PFSK-1 (cell line): Measurements from ENCODE around the gene OR2C1.

Experiments used
- FOXP2 ChIP-seq: optimal IDR thresholded peaks from 2 replicates; pipeline ENCODE3; 2011; ENCODE audit warnings: borderline replicate concordance, control low read depth, inconsistent platforms; ENCODE audit not compliant: insufficient read depth; ENCODE audit errors: extremely low read length, extremely low read depth
- POLR2AphosphoS5 ChIP-seq: IDR thresholded peaks from 2 replicates; pipeline ENCODE4 v1.6.1; 2012; ENCODE audit warnings: low read depth, mild to moderate bottlenecking, control low read depth, low read length, moderate library complexity
- REST ChIP-seq, 2 experiments: IDR thresholded peaks; 2 replicates each; pipeline versions ENCODE4 v1.6.1 to v1.8.0; 2011 to 2012; ENCODE audit warnings: low read depth in 2 of 2, low read length in 2 of 2, control low read depth in 1 of 2, inconsistent platforms in 1 of 2, mild to moderate bottlenecking in 1 of 2, moderate library complexity in 1 of 2; ENCODE audit not compliant: insufficient read depth in 1 of 2
- SIN3A ChIP-seq: IDR thresholded peaks from 2 replicates; pipeline ENCODE4 v1.6.1; 2012; ENCODE audit warnings: mild to moderate bottlenecking, low read length, moderate library complexity, borderline replicate concordance; ENCODE audit not compliant: insufficient read depth
- TAF1 ChIP-seq: IDR thresholded peaks from 2 replicates; pipeline ENCODE4 v1.6.1; 2012; ENCODE audit warnings: low read length, control low read depth, borderline replicate concordance; ENCODE audit not compliant: insufficient read depth

OR2C1 gene

DNA sequence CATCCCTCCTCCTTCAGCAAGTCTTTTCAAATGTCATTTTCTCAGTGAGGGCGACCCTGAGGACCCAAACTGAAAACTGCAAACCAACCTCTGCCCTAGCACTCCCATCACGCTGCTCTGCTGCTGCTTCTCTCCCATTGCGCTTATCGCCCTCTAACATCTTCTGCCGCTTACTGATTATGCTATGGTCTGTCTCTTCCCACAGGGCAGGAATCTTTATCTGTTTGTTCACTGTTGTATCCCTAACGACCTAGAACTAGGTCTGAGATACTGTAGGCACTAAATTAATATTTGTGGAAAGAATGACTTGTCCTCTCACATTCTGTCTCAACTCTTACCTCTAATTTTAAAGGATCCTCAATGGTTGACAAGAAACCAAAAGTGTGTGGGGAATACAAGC is 32.6 kb downstream of the OR2C1 start:
- TF ChIP-seq FOXP2 (no peak), REST (IDR thresholded peaks at IDR 0.05; ENCODE audit: insufficient read depth in 1 of 2, low read depth in 2 of 2, low read length in 2 of 2) (no peak), POLR2AphosphoS5 (no peak), TAF1 (no peak), SIN3A (no peak)

DNA sequence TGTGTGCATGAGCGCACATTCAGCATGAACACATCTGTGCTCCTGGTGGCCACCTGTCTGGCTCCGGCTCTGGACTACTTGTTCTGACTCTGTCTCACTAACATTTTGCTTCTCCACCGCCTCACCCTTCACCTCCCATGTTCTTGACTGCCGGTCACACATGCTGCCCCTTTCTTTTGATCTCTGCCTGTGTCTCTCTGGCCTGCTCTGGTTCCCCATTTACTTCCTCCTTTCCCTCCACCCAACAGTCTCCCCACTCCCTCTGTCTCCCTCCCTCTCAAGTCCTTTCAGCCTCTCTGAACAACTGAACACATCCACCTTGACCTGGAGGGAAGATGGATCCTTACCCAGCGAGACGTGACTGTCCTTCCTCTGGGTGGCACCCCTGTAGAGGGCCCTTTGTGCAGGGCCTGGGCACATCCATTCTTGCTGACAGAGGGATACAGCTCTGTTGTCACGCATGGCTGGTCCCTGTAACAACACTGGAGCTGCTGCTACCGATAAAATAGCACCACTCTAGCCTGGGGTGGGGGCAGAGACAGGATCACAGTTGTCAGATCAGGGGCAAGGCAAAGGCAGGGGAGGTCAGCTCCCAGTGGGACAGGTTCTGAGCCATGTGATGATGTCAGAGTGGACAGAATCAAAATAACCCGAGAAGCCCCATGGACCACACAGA is 34.1 kb downstream of the OR2C1 start:
- TF ChIP-seq SIN3A (no peak), REST (IDR thresholded peaks at IDR 0.05; ENCODE audit: insufficient read depth in 1 of 2, low read depth in 2 of 2, low read length in 2 of 2) (no peak), TAF1 (no peak), FOXP2 (no peak), POLR2AphosphoS5 (no peak)

DNA sequence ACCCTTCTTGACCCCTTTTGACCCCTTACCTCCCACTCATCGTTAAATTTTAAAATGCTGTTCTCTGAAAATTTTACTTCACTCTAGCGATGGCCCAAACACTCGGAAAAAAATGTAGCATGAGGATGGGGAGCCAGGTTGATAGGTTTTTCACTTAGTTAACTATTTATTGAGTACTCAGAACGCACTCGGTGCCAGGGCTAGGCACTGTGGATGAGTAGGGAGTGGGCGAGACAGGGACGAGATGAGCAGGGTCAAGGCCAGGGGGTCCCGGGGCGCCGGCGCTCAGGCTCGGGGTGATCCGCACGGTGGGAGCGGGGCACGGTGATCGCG is 44.7 kb downstream of the OR2C1 start:
- TF ChIP-seq TAF1 (no peak), REST (IDR thresholded peaks at IDR 0.05; ENCODE audit: insufficient read depth in 1 of 2, low read depth in 2 of 2, low read length in 2 of 2) (no peak), FOXP2 (no peak), SIN3A (no peak), POLR2AphosphoS5 (no peak)

DNA sequence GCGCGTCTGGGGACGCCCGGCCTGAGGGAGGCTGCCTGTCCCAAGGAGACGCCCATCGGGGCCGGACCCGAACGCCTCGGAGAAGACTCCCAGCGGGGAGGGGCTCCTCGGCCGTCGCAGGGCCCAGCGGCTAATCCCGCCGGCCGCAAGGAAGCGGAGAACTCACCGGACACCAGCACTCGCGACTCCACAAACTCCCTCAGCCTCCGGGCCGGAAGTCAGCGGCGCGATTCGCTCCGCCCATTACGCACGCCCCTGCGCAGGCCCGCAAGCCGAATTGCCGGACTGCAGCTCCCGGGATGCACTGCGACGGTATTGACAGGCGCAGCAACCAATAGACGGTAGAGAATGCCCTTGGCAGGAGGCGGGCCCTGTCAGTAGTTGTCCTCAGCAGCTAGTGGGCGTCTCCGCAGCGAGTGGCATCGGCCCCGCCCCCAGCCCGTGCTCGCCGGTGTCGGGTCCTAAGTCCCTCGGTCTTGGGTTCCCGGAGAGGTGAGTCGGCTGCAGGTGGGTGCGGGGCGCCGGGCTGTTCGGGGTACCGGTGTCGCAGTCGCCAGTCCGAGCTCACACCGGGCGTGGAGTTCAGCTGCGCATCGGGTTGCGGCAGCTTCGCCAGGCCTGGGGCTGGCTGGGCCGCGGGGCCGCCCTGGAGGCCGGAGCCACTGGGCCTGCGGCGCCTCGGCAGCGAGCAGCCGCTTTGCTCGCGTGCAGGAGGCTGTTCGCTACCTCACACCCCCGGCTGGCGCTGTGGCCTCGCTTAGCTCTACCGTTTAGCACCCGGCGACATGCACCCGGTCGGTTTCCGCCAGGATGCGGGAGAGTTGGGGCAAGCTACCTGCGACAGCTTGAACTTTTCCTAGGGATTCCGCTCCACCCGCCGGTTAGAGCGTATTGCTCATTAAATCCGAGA is 45.3 kb downstream of the OR2C1 start, which contains the start of the genes ZNF174 and ZSCAN32:
Gene ZNF174, plus strand, starts transcription at position 437 of the 910 bp plus-strand sequence. CDS start 790 bp downstream, outside the sequence.
Gene ZSCAN32, minus strand, starts transcription at position 226 of the 910 bp plus-strand sequence. CDS start 3,447 bp downstream, outside the sequence.
- TF ChIP-seq REST (IDR thresholded peaks at IDR 0.05; ENCODE audit: insufficient read depth in 1 of 2, low read depth in 2 of 2, low read length in 2 of 2): 0 out of 4 replicates have a peak, but pooled peaks of 1 of the 2 experiments have one; percentile 6
- TF ChIP-seq POLR2AphosphoS5: peak; percentile 90
- TF ChIP-seq SIN3A: peak; percentile 45; the same call in 1 of the 2 replicates
- TF ChIP-seq FOXP2: peak; percentile 47
- TF ChIP-seq TAF1: peak; percentile 94; the same call in 1 of the 2 replicates
